ENCODE data around the gene PXDN.

Gene PXDN

DNA sequence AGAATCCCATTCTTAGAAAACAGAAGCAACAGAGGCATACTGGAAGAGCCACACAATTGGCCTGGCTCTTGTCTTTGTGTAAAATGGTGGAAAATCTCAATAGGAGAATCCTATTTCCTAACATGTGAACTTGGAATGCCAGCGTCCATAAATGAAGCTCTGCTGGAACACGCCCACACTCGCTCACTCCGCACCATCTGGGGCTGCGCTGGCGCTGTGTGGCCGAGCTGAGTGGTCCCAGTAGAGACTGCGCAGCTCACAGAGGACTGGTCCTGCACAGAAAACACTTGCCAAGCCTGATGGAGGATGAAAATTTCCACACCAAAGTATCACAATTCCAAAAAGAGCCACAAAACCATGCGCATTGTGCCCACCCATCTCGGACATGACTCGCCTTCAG is 56.2 kb downstream of the PXDN start:
- H3K27ac ChIP-seq: peak overlapping the region; percentile 96
- TF ChIP-seq, protein P1, sequence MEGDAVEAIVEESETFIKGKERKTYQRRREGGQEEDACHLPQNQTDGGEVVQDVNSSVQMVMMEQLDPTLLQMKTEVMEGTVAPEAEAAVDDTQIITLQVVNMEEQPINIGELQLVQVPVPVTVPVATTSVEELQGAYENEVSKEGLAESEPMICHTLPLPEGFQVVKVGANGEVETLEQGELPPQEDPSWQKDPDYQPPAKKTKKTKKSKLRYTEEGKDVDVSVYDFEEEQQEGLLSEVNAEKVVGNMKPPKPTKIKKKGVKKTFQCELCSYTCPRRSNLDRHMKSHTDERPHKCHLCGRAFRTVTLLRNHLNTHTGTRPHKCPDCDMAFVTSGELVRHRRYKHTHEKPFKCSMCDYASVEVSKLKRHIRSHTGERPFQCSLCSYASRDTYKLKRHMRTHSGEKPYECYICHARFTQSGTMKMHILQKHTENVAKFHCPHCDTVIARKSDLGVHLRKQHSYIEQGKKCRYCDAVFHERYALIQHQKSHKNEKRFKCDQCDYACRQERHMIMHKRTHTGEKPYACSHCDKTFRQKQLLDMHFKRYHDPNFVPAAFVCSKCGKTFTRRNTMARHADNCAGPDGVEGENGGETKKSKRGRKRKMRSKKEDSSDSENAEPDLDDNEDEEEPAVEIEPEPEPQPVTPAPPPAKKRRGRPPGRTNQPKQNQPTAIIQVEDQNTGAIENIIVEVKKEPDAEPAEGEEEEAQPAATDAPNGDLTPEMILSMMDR (conservative IDR thresholded peaks at IDR 0.05): no peak

DNA sequence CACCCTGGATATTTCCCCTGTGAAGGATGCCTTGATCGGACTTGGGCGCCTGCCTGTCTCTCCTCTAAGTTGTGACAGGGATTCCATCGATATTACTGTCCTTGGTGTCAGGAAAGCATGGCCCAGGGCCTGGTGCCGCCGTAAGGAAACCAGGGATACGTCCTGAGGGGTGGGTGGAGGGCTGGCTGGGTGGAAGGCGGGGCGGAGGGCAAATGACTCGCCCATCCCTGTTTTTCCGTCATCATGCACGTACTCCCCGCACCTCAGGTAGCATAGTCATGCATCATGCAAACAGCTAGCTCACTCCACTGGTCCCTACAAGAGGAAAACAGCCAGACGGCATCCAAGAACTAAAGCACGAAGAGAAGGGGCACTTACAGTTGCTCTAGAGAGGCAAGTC is 57.1 kb downstream of the PXDN start:
- H3K27ac ChIP-seq: peak overlapping the region; percentile 96
- TF ChIP-seq, protein P1 (conservative IDR thresholded peaks at IDR 0.05): no peak

DNA sequence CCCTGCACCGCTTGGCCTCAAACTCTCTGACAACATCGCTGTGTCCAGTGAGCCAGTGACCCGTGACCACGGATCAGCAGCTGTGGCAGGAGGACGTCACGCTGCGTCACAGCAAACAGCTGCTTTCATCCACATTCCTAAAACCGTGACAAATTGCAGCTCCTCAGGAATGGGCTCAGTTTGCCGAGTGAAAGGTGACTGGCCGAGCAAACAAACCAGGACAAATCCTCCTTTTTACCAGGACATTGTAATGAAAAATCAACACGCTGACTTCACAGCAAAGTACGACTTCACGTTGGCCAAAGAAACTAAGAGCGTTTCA is 57.6 kb downstream of the PXDN start:
- TF ChIP-seq, protein P1 (conservative IDR thresholded peaks at IDR 0.05): no peak
- peak overlapping the region; percentile 96 for H3K27ac ChIP-seq

DNA sequence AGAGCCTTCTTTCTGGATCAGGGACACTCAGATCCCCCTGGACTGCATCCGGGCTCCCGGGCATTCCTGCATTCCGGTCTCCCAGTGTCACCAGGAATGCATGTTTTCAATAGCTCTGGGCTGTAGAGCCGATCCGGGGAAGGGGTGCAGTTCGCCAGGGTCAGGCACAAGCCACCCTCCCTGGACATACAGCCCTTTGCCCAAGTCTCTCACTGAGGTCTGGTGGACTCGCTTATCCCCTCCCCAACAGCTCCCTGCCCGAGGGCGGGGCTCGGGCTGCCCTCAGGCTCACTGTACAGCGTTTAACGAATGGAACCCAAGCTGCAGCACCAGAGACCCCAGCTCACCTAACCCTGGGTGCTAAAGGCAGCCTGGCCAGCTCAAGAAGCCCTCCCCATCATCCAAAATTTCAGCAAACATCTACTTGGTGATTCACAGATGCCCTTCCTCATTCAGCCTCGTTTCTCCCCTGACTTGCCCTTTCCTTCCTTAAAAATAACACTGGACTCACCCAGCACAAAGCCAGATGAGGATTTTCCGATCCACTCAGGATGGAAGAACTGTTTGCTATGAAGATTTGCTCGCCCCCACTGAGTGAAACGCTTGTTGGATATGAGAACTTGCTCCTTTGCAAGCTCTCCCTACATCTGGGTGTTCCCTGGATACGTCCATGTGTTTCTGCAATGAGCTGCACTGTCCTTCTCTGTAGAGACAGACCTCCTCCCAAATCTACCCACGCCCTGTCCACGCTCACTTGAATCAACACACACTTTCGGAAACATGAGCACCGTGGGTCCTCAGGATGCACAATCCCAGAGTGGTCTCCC is 58.1 kb downstream of the PXDN start:
- TF ChIP-seq, protein P1 (conservative IDR thresholded peaks at IDR 0.05): no peak
- peak overlapping the region; percentile 96 for H3K27ac ChIP-seq

DNA sequence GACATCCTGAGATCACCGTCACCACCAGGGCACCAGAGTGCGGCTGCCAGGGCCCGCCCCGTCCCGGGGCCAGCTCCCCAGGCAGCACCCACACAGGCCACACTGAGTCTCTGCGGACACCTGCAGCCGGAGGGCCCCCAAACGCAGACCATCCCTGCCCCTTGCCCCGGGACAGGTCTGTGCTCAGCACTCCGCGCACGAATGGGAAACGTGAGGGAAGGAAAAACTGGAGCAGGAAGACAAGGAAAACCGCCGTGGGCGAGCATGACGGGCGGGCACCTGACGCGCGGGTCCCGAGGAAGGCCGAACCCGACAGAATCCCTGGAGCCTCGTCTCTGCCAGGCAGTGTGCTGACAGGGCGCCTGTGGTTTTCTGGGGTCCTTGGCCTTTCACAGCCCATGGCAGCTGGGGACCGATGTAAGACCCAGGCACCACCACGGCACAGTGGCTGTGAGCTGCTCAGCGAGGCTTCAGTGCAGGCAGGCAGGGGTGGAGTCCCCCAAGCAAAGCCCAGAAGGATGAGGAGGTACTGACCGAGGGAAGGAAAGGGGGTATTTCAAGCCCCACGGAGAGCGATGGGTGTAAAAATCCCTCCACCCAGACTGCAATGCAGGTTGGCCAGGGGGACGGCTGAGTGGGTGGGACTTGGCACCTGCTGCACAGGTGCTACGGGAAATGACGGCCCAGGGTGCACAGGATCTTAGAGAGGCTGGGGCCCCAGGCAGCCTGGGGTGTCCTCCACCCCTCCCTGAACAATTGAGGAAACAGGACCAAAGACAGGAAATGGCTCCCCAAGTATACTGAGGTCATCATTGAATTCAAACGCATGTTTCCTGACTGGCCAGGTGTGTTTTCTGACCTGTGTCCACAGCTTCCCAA is 59.0 kb downstream of the PXDN start:
- TF ChIP-seq, protein P1 (conservative IDR thresholded peaks at IDR 0.05): no peak
- peak overlapping the region; percentile 96 for H3K27ac ChIP-seq

DNA sequence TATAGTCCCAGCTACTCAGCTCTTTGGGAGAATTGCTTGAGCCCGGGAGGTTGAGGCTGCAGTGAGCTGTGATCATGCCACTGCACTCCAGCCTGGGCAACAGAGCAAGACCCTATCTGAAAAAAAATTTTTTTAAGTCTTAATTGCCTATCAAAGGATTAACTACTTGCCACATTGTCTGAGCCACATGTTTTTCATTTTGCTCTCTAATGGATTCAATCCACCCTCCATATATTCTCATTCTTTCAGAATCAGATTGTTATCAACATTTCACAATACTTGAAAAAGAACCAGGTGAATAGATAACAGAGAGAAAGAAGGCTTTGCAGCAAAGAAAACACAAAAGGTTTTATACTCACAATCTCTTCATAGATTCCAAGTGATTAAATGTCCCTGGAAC is 61.0 kb downstream of the PXDN start:
- H3K27ac ChIP-seq: no peak overlapping the region
- TF ChIP-seq, protein P1 (conservative IDR thresholded peaks at IDR 0.05): no peak

DNA sequence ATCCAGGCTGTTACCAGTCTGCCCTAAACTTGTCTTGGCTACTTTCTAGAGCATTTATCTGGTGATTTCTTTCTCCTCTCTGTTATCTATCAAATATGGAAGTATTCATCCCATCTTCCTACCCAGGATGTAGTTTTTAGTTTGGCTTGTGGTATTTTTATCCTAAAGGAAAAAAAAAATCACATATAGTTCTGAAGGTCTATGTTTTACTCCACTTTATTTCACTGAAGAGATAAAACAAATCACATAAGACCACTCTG is 62.2 kb downstream of the PXDN start:
- no peak overlapping the region for H3K27ac ChIP-seq
- TF ChIP-seq, protein P1 (conservative IDR thresholded peaks at IDR 0.05): no peak

Measured in VCaP (cell line).